H9 (cell line): Measurements from ENCODE around the gene MKRN1. TPM values are rescaled to one million over a fixed set of nuclear protein-coding genes. Genes with fewer than 3 reads are reported as not detected.

Experiments used
- DNase-seq: peaks from one replicate; pipeline ENCODE4 v3.0.0-alpha.2; 2017
- H2AFZ ChIP-seq: one replicate; pipeline ENCODE4 v1.6.1; 2013; ENCODE audit warnings: mild to moderate bottlenecking, low read length, control low read depth, moderate library complexity
- H2AK5ac ChIP-seq: 2 replicates; pipeline ENCODE4 v1.6.1; 2013; ENCODE audit warnings: low read length, control low read depth, mixed read lengths; ENCODE audit not compliant: insufficient read length
- H2BK120ac ChIP-seq: one replicate; pipeline ENCODE4 v1.6.1; 2013; ENCODE audit warnings: low read depth, mild to moderate bottlenecking, low read length, control low read depth, inconsistent platforms; ENCODE audit not compliant: poor library complexity, severe bottlenecking
- H2BK12ac ChIP-seq: 2 replicates; pipeline ENCODE4 v1.6.1; 2013; ENCODE audit warnings: low read length, control low read depth, mixed read lengths, low read depth; ENCODE audit not compliant: insufficient read length
- H2BK15ac ChIP-seq: 2 replicates; pipeline ENCODE4 v1.6.1; 2013; ENCODE audit warnings: low read depth, low read length, control low read depth
- H2BK20ac ChIP-seq: one replicate; pipeline ENCODE4 v1.6.1; 2013; ENCODE audit warnings: low read depth, mild to moderate bottlenecking, low read length, control low read depth, inconsistent platforms; ENCODE audit not compliant: poor library complexity, severe bottlenecking
- H2BK5ac ChIP-seq: 2 replicates; pipeline ENCODE4 v1.6.1; 2013; ENCODE audit warnings: low read length, control low read depth, mixed read lengths; ENCODE audit not compliant: insufficient read length
- H3K14ac ChIP-seq: 2 replicates; pipeline ENCODE4 v1.6.1; 2013; ENCODE audit warnings: low read length, control low read depth; ENCODE audit not compliant: insufficient read depth
- H3K18ac ChIP-seq: 2 replicates; pipeline ENCODE4 v1.6.1; 2013; ENCODE audit warnings: low read depth, mild to moderate bottlenecking, mixed read lengths, low read length, control low read depth; ENCODE audit not compliant: insufficient read length
- H3K23ac ChIP-seq: 2 replicates; pipeline ENCODE4 v1.6.1; 2013; ENCODE audit warnings: low read length, control low read depth, mixed read lengths, low read depth; ENCODE audit not compliant: insufficient read length
- H3K23me2 ChIP-seq: 2 replicates; pipeline ENCODE4 v1.6.1; 2013; ENCODE audit warnings: low read depth, mild to moderate bottlenecking, mixed read lengths, low read length, control low read depth; ENCODE audit not compliant: insufficient read length, poor library complexity, severe bottlenecking
- H3K27ac ChIP-seq: 2 replicates; pipeline ENCODE4 v1.5.1; 2013; ENCODE audit warnings: low read length, control low read depth, mixed read lengths, low read depth; ENCODE audit not compliant: insufficient read length
- H3K27me3 ChIP-seq: 2 replicates; pipeline ENCODE4 v1.6.1; 2013; ENCODE audit warnings: low read length, control low read depth, inconsistent platforms; ENCODE audit not compliant: insufficient read depth
- H3K4ac ChIP-seq: 2 replicates; pipeline ENCODE4 v1.6.1; 2013; ENCODE audit warnings: low read depth, mild to moderate bottlenecking, control low read depth, inconsistent platforms, low read length, moderate library complexity
- H3K4me1 ChIP-seq: 2 replicates; pipeline ENCODE4 v1.6.1; 2013; ENCODE audit warnings: low read length, control low read depth, inconsistent platforms; ENCODE audit not compliant: insufficient read depth
- H3K4me2 ChIP-seq: 2 replicates; pipeline ENCODE4 v1.6.1; 2013; ENCODE audit warnings: low read length, control low read depth, mixed read lengths; ENCODE audit not compliant: insufficient read length, insufficient read depth
- H3K56ac ChIP-seq: 2 replicates; pipeline ENCODE4 v1.6.1; 2013; ENCODE audit warnings: low read depth, mild to moderate bottlenecking, mixed read lengths, low read length, control low read depth; ENCODE audit not compliant: insufficient read length
- H3K79me1 ChIP-seq: 2 replicates; pipeline ENCODE4 v1.6.1; 2013; ENCODE audit warnings: low read depth, mild to moderate bottlenecking, moderate library complexity, low read length, control low read depth, inconsistent platforms; ENCODE audit not compliant: insufficient read depth, poor library complexity, severe bottlenecking
- H3K79me2 ChIP-seq: 2 replicates; pipeline ENCODE4 v1.6.1; 2013; ENCODE audit warnings: low read length, control low read depth, inconsistent platforms; ENCODE audit not compliant: insufficient read depth
- H3K9ac ChIP-seq: 2 replicates; pipeline ENCODE4 v1.6.1; 2013; ENCODE audit warnings: low read length, control low read depth, mixed read lengths; ENCODE audit not compliant: insufficient read length; ENCODE audit errors: extremely low read depth
- H3K9me3 ChIP-seq: one replicate; pipeline ENCODE4 v1.6.1; 2013; ENCODE audit warnings: low read depth, low read length, inconsistent platforms; ENCODE audit not compliant: control insufficient read depth
- H3T11ph ChIP-seq: one replicate; pipeline ENCODE4 v1.6.1; 2013; ENCODE audit warnings: mild to moderate bottlenecking, low read length, control low read depth, inconsistent platforms
- H4K20me1 ChIP-seq: one replicate; pipeline ENCODE4 v1.6.1; 2013; ENCODE audit not compliant: control insufficient read depth, insufficient read length, insufficient read depth
- H4K5ac ChIP-seq: 2 replicates; pipeline ENCODE4 v1.6.1; 2013; ENCODE audit warnings: low read depth, mild to moderate bottlenecking, mixed read lengths, low read length, control low read depth; ENCODE audit not compliant: insufficient read length
- H4K8ac ChIP-seq: replicated peaks from 2 replicates; pipeline ENCODE4 v1.6.1; 2013; ENCODE audit warnings: low read length, control low read depth, mixed read lengths, low read depth; ENCODE audit not compliant: insufficient read length
- H4K91ac ChIP-seq: 2 replicates; pipeline ENCODE4 v1.6.1; 2013; ENCODE audit warnings: low read depth, mild to moderate bottlenecking, moderate library complexity, mixed read lengths, low read length, control low read depth; ENCODE audit not compliant: insufficient read length
- H3K27ac Mint-ChIP-seq, 3 experiments: 2 replicates in 2 of 3; 3 replicates in 1 of 3; pipeline ENCODE4 v1.8.0; 2020 to 2021; ENCODE audit warnings: mixed read lengths in 3 of 3, mild to moderate bottlenecking in 1 of 3, moderate library complexity in 1 of 3
- H3K27me3 Mint-ChIP-seq: 2 replicates; pipeline ENCODE4 v1.8.0; 2021; ENCODE audit warnings: low read depth, mild to moderate bottlenecking, moderate library complexity, mixed read lengths
- H3K36me3 Mint-ChIP-seq, 3 experiments: 2 replicates in 2 of 3; 3 replicates in 1 of 3; pipeline ENCODE4 v1.8.0; 2020 to 2021; ENCODE audit warnings: low read depth in 3 of 3, mixed read lengths in 3 of 3; ENCODE audit not compliant: insufficient read depth in 1 of 3
- H3K4me1 Mint-ChIP-seq, 2 experiments: 2 replicates each; pipeline ENCODE4 v1.8.0; 2020; ENCODE audit warnings: mixed read lengths in 2 of 2
- H3K4me3 Mint-ChIP-seq, 2 experiments: 2 replicates in 1 of 2; 3 replicates in 1 of 2; pipeline ENCODE4 v1.8.0; 2020 to 2021; ENCODE audit warnings: mild to moderate bottlenecking in 2 of 2, mixed read lengths in 2 of 2, moderate library complexity in 1 of 2
- H3K9me3 Mint-ChIP-seq, 2 experiments: 2 replicates in 1 of 2; 3 replicates in 1 of 2; pipeline ENCODE4 v1.8.0; 2020; ENCODE audit warnings: mild to moderate bottlenecking in 2 of 2, mixed read lengths in 2 of 2, moderate library complexity in 1 of 2
- WGBS: extraction: QIAGEN DNeasy Blood & Tissue Kit; methylation state at CpG from one replicate; pipeline ENCODE4 v1.1.7; 2013; ENCODE audit warnings: missing lambda C conversion rate, low lambda C conversion rate, mixed read lengths; ENCODE audit not compliant: insufficient read length; ENCODE audit errors: extremely low coverage; 5-methylcytosine and 5-hydroxymethylcytosine counted together
- total RNA-seq: library from RNA; stranded (reverse); gene quantifications from 2 replicates; pipeline ENCODE4 v1.2.1, GENCODE V29; 2021
- TF ChIP-seq, protein P1 (sequence below): fragments of 200-600 bp; sonication (generic); conservative IDR thresholded peaks from 3 replicates; pipeline ENCODE4 v1.8.0; 2021; ENCODE audit warnings: antibody characterized with exemption, mild to moderate bottlenecking

Gene MKRN1
- total RNA-seq, 1 experiment from 2014 or later: 106 TPM

DNA sequence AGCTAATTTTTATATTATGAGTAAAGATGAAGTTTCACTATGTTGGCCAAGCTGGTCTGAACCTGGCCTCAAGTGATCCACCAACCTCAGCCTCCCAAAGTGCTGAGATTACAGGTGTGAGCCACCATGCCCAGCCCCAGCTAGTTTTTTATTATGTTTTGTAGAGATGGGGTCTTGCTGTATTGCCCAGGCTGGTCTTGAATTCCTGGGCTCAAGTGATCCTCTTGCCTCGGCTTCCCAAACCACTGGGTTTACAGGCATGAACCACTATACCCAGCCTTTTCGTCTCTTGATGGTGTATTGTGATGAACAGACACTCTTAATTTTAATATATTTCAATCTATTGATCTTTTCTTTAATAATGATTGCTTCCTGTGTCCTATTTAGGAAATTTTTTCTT, 57.8 kb downstream of the MKRN1 start:
- no CpG with 5 or more reads among the region's 2 CpGs for WGBS
- H3K9me3 ChIP-seq: no peaks in the 10 kb centered on the region
- no peaks in the 10 kb centered on the region for H3K23me2 ChIP-seq
- H3K27ac ChIP-seq: no peak overlapping the region
- no peak overlapping the region for H3K27ac Mint-ChIP-seq
- H3K36me3 Mint-ChIP-seq: peaks cover 0 to 12% (median 6%) of the 10 kb centered on the region in 3 experiments; a peak in 3 of 7 replicates
- H3K4ac ChIP-seq: no peak overlapping the region
- H3K23ac ChIP-seq: no peak overlapping the region
- no peak overlapping the region for H2AK5ac ChIP-seq
- no peak overlapping the region for H2BK20ac ChIP-seq
- no peak overlapping the region for H3K18ac ChIP-seq
- H3K14ac ChIP-seq: no peak overlapping the region
- H2BK120ac ChIP-seq: no peak overlapping the region
- H3K4me3 Mint-ChIP-seq: no peak overlapping the region
- H3T11ph ChIP-seq: no peak overlapping the region
- H4K8ac ChIP-seq: no peak overlapping the region
- no peaks in the 10 kb centered on the region for H3K79me2 ChIP-seq
- no peaks in the 10 kb centered on the region for H3K79me1 ChIP-seq
- TF ChIP-seq, protein P1, sequence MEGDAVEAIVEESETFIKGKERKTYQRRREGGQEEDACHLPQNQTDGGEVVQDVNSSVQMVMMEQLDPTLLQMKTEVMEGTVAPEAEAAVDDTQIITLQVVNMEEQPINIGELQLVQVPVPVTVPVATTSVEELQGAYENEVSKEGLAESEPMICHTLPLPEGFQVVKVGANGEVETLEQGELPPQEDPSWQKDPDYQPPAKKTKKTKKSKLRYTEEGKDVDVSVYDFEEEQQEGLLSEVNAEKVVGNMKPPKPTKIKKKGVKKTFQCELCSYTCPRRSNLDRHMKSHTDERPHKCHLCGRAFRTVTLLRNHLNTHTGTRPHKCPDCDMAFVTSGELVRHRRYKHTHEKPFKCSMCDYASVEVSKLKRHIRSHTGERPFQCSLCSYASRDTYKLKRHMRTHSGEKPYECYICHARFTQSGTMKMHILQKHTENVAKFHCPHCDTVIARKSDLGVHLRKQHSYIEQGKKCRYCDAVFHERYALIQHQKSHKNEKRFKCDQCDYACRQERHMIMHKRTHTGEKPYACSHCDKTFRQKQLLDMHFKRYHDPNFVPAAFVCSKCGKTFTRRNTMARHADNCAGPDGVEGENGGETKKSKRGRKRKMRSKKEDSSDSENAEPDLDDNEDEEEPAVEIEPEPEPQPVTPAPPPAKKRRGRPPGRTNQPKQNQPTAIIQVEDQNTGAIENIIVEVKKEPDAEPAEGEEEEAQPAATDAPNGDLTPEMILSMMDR: no peak
- no peak overlapping the region for H3K4me2 ChIP-seq
- H3K9me3 Mint-ChIP-seq: no peaks in the 10 kb centered on the region
- no peaks in the 10 kb centered on the region for H3K27me3 ChIP-seq
- no peak overlapping the region for H2BK5ac ChIP-seq
- no peaks in the 10 kb centered on the region for H4K20me1 ChIP-seq
- DNase-seq: no peak
- H3K56ac ChIP-seq: no peak overlapping the region
- no peaks in the 10 kb centered on the region for H3K27me3 Mint-ChIP-seq
- no peak overlapping the region for H2BK12ac ChIP-seq
- H4K5ac ChIP-seq: no peak overlapping the region
- H2AFZ ChIP-seq: no peak overlapping the region
- H2BK15ac ChIP-seq: no peak overlapping the region
- H3K9ac ChIP-seq: no peak overlapping the region
- H3K4me1 Mint-ChIP-seq: no peaks in the 10 kb centered on the region
- no peak overlapping the region for H4K91ac ChIP-seq
- H3K4me1 ChIP-seq: no peaks in the 10 kb centered on the region
